Mucosa of stomach (tissue), 1 donor: ENCODE data around the gene CEP192.

Experiments
- H3K27me3 ChIP-seq: one replicate; pipeline ENCODE4 v1.7.0; 2013; ENCODE audit warnings: mild to moderate bottlenecking, low read length; ENCODE audit not compliant: control insufficient read depth, insufficient read depth
- H3K36me3 ChIP-seq: one replicate; pipeline ENCODE4 v1.7.0; 2013; ENCODE audit warnings: low read length; ENCODE audit not compliant: control insufficient read depth, insufficient read depth
- H3K4me1 ChIP-seq: one replicate; pipeline ENCODE4 v1.7.0; 2013; ENCODE audit warnings: mild to moderate bottlenecking, low read length; ENCODE audit not compliant: control insufficient read depth, insufficient read depth
- H3K4me3 ChIP-seq: one replicate; pipeline ENCODE4 v1.7.0; 2013; ENCODE audit warnings: low read length
- H3K9ac ChIP-seq: one replicate; pipeline ENCODE4 v1.7.0; 2013; ENCODE audit warnings: mild to moderate bottlenecking, low read length, moderate library complexity
- H3K9me3 ChIP-seq: one replicate; pipeline ENCODE4 v1.7.0; 2013; ENCODE audit warnings: mild to moderate bottlenecking, low read length, moderate library complexity; ENCODE audit not compliant: control insufficient read depth
- donor health status: Pancreatic carcinoma.

Gene CEP192

DNA sequence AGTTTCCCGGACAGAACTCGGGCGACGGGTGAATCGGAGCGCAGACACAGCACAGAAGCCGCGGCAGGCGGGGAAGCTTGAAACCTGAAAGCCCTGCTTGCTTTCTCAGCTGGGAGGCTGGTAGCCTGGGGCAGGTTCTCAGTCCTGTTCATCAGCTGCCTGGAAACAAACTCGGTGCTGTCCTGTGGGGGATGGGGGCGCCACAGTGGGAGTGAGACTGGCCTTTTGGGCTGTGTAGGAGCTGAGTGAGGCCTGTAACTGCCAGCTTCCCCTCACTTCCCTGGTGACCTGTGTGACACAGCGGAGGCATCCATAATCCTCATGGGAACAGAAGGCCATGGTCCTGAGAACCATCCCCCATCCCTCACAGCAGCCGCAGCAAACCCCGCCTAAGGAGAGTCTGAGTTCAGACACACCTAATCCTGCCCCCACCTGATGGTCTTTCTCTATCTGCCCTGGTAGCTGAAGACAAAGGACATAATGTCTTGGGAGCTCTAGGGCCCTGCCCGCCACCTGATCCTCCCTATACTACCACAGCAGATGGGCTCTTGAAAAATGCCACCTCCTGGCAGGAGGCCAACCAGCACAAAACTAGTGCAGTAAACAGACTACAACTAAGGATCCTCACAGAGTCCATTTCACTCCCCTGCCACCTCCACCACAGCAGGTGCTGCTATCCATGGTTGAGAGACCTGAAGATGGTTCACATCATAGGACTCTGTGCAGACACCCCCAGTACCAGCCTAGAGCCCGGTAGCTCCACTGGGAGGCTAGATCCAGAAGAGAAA, 174.7 kb downstream of the CEP192 start:
- no peak overlapping the region for H3K9ac ChIP-seq
- no peaks in the 10 kb centered on the region for H3K4me1 ChIP-seq
- no peaks in the 10 kb centered on the region for H3K9me3 ChIP-seq
- H3K36me3 ChIP-seq, result no peaks in the 10 kb centered on the region
- no peaks in the 10 kb centered on the region for H3K27me3 ChIP-seq
- H3K4me3 ChIP-seq, result no peak overlapping the region

DNA sequence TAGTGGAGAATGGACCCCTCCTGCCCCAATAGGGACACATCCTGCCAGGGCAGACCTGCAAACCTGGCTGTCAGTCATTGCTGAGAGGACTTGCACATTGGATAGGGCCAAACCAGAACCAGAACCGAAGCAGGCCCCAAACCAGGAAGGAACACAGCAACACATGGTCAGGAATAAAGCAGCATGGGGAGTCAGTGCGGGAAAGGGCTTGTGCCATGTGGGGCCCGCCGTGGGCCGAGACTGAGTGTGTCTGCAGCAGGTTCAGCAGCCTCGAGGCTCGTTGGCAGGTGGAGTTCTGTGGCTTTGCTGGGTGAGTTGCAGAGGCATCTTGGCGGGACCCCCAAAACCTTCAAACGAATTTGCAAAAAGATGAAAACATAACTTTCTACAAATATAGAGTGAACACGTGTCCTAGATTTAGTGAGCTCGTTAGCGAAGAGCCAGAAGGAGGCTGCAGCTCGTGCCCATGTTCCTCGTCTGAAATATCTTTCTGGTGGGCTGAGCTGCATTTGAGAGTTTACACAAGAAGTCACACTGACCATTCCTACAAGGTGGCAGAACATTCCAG, 182.5 kb downstream of the CEP192 start:
- Histone ChIP-seq H3K4me3 (no peak overlapping the region), H3K9me3 (no peaks in the 10 kb centered on the region), H3K9ac (no peak overlapping the region), H3K27me3 (no peaks in the 10 kb centered on the region), H3K36me3 (no peaks in the 10 kb centered on the region), H3K4me1 (no peaks in the 10 kb centered on the region)
